ENCODE results near the gene ANTXR2.

Gene ANTXR2

DNA sequence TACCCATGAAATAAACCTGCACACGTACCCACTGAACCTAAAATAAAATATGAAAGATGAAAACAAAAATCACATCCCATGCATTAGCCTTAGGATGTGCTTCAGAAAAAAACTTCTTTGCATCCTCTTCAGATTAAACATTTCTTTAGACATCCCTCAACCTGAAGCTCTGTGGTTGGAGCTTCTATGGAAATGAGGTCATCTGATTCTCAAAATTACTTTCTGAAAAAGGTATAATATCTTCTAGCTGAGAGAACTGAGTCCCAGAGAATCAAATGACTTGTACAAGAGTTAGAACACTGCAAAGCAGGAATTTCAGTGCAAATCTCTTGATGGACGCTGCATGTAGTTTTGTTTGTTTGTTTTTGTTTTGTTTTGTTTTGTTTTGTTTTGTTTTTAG lies 19.1 kb upstream of the ANTXR2 start:
- DNase-seq: no peak

DNA sequence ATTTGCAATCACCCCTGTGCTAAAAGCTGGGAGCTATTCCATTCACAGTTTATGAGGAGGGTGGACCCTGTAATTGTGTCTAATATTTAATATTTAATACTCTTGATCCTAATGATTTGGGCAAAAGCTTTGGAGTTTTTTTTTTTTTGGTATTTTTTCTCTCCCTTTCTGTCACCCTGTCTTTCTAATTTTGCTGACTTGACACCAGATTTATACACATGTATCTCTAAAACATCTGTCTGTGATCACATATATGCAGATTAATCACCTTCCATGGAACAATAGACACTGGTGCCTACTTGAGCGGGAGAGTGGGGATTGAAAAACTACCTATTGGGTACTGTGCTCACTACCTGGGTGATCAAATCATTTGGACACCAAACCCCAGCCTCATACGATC lies 18.7 kb upstream of the ANTXR2 start:
- no peak for DNase-seq

DNA sequence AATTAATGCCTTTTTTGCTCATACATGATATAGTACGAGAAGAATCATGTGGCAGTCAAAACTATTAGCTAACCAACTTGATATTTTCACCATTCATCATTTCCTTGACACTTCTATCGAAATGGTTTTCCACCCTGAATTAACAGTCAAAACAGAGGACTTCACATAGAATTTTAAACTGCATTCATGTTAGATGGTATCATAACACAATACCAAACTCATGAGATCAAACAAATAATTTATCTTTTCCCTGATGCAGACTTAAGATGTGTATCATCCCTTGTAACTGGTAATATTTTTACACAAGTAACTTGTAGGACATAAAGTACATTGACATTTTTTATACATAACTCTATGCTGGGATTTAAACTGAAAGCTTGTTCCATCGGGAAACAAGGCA lies 18.2 kb upstream of the ANTXR2 start:
- no peak for DNase-seq

DNA sequence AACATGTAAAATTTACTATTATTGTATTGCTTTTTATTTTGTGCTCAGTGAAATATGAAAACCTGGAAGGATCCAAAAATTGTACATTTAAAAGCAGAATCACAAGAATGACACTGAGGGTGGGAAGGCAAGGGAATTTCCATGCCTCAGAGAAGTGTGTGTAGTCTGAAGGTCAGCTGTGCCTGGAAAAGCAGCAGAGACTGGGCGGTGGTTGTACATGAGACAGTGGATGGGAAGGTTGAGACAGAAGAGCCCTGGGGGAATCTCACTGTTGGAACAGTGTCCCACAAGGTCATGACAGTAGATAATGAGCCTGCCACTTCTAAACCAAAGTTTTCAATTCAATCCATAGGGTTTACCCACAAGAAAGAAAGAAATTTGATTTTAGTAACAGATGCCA lies 17.1 kb upstream of the ANTXR2 start:
- DNase-seq: no peak

DNA sequence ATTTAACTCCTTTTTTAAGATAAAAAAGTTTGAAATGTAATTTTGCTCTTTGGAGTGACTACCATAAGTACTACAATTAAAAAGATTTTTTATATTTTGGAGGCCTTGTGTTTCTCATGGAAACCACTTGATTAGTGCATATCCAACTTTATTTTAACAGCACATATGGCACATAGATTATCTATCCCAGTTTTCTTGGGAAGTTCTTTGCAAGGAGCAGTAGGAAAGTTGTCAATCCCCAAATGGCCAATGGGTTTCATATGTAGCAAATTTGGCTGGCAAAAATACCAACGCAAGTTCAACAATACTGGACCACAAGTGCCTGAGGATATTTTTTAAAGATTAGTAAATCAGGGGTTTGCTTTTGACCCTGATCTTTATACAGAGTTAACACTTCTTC lies 15.4 kb upstream of the ANTXR2 start:
- no peak for DNase-seq

DNA sequence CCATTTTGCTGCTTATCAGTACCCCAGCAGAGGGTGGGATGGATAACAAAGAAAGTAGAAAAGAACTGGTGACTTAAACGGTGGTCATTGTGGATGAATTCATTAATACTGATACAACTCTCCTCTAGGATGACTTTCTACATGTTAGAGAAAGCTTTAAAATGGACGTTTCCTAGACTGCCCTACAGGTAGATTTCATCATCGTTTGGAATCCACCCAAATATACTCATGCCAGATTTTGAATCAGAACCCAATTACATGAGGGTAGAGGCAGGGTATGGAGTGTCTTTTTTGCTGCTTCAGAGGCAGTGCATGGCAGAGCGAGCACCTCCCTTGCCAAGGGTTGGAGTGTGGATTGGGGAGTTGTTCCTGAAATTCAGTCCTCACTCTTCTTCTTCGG lies 13.3 kb upstream of the ANTXR2 start:
- no peak for DNase-seq

DNA sequence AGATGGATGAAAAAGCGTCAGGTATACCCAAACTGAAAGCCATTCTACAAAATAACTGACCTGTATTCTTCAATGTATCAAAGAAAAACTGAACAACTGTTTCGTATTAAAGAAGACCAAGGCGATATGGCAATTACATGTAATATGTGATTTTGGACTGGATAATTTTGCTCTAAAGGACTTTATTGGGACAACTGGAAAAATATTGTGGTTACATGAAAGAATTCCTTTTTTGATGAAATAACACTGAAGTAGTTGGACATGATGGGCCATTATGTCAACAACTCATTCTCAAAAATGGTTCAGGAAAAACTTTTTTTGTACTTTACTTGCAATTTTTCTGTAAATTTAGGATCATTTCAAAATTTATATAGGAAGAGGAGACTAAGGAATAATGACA lies 12.1 kb upstream of the ANTXR2 start:
- no peak for DNase-seq

DNA sequence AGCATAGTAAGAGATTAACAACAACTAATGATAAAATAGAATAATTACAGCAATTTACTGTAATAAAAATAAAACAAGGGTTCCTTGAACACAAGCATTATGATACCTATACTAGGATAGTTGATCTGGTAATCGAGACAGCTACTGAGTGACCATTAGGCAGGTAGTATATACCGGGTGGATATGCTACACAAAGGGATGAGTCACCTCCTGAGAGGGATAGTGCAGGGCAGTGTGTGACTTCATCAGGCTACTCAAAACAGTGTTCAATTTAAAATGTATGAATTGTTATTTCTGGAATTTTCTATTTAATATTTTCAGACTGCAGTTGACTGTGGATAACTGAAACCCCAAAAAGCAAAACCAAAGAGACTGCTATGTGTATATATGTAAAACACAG lies 9.7 kb upstream of the ANTXR2 start:
- no peak for DNase-seq

DNA sequence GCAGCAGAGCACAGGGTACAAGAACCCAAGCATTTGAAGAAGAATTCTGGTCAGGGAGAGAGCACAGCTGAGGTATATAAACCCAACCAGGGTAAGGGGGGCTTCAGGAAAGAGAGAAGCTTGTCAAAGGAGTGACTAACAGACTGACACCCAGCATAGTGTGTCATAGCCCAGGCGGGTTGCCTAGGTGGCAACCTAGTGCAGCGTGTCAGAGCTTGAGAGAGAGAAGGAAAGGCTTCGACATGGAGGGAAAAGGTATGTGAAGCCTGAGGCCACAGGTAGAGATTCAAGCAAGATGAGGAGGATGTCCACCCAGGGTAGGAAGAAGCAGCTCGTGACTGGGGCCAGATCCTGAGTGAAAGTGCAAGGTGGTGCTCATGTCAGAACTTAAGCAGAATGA lies 8.5 kb upstream of the ANTXR2 start:
- DNase-seq: no peak

DNA sequence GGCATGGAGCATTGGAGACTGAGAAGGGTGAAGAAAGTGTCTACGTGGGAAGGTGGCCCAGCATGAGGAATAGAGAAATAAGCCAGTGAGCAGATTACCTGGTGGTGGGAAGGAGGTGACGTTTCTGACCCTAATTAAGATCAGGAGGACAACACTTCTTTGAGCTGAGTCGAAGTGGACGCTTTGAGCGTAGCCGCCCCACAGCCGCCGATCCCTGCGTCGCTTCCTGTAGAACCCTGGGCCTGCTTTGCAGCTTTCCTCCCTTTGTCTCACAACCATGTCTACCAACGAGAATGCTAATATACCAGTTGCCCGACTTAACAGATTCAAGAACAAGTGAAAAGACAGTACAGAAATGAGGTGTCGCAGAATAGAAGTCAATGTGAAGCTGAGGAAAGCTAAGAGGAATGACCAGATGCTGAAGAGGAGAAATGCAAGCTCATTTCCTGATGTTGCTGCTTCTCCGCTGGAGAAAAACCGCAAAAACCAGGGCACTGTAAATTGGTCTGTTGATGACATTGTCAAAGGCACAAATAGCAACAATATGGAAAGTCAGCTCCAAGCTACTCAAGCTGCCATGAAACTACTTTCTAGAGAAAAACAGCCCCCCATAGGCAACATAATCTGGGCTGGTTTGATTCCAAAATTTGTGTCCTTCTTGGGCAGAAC lies 6.4 kb upstream of the ANTXR2 start:
- DNase-seq: no peak

DNA sequence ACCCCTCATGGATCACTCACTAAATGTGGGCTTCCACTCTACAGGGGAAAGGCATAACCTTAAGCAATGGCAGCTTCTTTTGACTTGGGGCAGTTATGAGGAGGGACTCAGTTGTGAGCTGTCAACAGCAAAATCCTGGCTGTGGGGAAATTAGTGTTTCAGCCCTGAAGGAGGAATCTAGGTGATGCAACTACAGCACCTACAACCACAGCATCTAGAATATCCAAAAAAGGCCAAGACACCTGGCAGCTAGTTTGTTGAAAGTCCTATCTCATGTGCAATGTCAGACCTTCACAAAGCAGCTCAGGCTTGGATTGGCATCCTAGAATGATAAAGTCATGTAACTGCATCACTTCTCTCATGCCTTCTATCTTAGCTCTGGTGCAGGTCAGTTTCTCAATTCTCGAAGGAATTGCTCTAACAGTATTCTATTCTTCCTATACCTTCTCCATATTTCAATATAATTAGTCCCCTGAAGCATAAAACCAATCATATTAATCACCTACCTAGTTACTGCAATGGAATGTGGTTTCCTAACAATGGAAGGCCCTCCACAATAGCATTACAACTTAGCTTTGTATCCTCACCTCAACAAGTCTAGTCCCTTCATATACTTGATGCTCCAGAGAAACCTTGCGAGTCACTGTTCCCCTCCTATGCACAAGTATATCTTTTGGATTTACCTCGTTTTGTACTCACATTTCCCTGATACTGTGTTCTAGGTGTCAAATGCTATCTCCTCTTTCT lies 5.5 kb upstream of the ANTXR2 start:
- DNase-seq: no peak

DNA sequence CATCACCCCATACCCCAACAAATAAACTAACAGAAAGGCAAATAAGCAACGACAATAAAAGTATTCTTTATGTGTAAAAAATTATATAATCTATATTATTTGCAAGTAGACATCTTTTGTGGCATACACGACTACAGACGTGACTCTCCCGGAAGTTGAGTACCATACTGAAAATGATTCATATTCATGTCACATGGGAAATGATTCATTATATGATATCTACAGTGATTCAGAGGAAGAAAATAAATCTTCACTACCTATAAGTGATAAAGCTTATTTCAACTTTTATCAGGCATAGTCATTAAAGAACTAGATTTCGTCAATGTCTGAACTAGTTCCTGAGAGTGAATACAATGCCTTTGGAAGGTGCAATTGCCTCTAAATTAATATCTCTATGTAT lies 4.6 kb upstream of the ANTXR2 start:
- DNase-seq: no peak

DNA sequence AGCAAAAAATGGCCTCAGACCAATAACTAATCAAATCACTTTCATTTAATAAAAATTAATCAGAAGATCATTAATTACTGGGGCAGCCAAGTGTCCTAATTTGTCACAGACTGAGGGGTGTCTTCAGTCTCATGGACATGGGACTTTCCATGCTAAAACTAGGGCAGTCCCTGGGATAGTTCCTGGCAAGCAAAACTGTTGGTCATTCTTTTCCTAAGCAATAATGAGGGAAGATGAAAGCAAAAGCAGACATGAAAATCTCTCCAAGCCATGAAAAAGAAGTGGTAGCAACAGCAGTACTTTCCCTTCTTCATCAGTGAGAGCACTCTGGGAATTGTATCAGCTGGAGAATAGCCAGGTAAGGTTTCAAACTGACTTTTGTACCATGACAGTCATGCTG lies 3.7 kb upstream of the ANTXR2 start:
- no peak for DNase-seq

DNA sequence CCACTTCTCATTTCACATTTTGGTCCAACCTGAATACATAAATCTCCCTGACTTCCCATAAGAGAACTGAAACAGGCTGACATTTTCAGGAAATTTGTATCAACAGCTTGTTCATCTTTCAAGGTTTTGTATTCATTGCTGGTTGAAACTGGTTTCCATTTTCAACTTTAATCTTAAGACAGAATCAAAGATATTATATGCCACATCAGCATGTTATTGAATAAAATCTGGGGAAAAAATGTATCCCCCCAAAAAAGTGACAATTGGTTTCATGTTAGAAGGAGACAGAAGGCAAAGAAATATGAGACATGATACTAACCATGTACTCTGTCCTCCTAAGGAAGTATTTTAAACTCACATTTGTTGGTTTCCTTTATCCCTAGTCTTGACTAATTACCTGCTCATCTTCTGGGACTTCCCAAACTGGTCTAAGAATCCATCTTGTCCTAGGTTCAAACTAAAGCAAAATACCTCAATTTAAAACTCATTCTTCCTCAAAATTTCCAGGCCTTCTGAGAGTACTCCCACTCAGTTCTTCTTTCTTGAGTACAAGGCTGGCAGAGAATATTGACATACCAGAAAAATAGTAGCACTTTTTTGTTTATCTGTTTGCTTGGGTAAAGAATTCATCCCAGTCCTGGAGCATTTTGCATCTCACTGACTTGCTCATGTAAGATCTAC lies 3.1 kb upstream of the ANTXR2 start:
- DNase-seq: no peak

DNA sequence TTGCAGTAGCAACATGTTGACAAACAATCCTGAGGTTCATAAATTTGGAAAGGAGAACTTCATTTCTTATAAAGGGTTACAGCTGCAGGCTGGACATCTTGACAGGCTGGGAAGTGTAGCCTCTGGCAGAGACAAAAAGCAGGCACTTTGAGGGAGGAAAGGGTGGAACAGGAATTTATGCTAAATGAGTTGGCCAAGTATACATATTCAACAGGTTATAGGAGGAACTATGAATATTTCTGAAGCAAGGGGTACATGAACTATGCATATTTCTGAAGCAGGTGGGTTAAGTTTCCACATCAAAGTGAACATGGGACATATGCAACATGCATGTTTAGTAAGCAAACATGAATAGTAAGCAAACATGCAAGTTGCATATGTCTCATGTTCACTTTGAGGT lies 1.6 kb upstream of the ANTXR2 start:
- no peak for DNase-seq

DNA sequence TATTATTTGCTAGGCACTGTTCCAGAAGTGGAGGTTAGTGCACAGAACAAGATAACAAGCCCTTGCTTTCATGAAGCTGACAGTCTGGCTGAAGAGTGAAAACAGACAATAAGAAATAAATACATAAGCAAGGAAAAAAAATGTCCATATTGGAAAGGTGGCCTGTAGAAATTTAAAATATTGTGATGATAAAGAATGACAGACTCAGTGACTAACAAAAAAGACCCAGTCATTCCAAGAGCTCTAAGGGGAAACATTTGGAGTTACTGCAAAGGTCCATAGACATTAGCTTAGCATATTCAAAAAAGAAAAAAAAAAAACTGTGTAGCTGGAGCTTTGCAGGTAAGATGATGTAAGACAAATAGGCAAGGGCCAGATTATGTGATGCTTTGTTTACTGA lies 1.0 kb upstream of the ANTXR2 start:
- no peak for DNase-seq

DNA sequence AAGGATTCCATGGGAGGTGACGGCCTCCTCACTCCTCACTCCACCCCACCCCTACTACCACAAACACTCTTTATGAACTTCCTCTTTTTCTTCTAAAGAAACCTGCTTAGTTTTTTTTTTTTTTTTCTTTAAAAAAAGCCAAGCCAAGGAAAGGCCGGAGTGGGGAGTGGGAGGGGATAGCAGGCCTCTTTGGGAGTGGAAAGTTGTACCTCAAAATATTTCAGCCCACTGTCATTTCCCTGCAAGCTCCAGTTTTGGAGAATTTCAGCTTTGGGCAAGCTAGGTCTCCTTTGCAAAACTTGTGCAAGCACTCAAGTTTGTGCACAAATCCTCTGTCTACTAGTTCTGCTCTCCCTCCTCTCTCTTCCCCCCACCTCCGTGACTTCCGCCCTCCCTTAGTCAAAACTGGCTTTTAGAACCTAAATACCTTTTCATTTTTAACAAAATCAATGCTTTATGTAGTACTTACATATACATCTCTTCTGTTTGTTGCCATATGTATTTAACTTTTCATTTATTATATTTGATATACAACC lies 512 bp upstream of the ANTXR2 start:
- DNase-seq: no peak

DNA sequence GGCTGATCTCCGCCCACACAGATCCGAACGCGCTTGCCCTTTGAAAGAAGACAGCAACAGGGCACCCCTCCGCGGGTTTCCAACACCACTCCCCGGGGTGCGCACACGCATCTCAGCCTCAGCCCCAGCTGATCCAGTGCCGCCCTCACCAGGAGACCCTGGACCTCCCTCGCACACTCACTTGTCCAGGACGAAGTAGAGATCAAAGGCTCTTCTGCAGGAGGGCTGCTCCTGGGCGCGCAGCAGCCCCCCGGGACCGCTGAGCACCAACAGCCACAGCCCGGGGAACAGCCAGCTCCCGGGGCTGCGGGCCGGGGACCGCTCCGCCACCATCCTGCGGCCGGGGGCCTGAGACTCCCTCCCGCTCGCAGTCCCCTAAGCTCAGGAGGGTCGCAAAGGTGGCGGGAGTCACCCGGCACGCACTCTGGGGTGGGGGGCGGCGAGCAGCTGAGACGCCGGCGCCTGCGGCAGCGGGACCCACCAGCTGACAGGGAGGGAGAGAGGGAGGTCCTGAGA lies 743 bp downstream of the ANTXR2 start:
- DNase-seq: peak in 31 of 51 donors; percentile 3 to 55 (median 26)

DNA sequence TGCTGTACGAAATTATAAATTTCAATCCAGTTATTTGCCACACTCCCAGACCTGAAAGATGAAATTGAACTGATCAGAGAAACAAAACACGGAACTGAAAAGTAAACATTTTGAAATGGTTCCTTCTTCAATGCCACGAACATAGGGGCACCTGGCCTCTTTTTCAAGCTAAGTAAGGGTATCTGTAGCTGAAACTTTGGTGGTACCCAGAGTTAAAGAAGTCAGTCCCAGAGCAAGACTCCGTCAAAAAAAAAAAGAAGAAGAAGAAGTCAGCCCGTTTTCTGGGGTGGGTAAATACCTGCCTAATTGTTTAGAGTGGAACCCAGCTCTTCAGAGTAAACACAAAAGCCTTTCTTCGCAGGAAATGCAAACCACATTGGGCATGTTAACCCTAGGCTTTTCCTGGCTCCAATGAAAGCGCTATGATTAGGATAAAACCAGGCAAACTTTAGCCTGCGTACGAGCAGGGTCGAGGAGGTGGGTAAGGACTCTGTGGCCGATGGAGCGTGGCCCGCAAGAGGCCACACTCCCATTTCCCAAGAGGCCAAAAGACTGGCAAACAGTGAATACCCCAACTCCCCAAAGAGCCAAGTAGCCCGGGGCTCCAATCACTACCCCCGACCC lies 1.3 kb downstream of the ANTXR2 start:
- DNase-seq: peak in 2 of 51 donors; percentile 3 to 8

DNA sequence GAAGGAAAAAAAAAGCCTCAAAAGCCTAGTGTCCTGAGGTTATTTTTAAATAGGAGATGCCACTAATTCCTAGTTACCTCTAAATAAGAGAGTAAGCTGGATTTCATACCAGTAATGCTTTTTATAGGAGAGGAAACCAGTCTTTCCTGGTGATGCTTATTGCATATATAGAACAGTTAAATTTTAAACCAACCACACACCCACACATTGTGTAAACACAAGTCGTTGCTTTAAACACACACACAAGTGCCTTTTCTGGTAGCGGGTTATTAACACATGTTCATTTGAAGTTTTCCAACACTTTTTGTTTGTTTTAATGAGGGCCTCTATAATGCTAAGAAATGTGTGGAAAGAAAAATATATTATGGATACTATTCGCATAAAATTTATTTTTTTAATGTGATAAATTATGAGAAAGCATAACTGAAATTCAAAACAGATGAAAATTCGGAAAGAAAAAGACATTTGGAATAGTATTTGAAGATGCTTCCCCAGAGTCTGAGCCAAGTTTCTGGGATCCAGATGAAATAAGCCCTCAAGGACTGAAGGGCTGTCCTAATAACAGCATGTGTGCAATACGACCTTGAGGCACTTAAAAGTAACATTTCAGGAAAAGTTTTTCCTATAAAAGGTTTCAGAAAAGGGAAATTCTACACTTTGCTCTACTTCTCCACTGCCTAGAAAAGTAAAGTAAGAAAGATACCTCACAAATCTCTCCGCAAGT lies 2.0 kb downstream of the ANTXR2 start:
- DNase-seq: no peak
